GM19351 (cell line): ENCODE data around the gene FBXO41.
A peak's percentile ranks its signal among the peaks of the same experiment; 100 is the strongest.

ENCODE experiments used
- ATAC-seq: cut with Tn5 transposase; IDR thresholded peaks from one replicate; pipeline ENCODE4 v1.9.1; 2021; ENCODE audit warnings: mild to moderate bottlenecking, moderate library complexity; ENCODE audit not compliant: unreplicated experiment

The FBXO41 gene

DNA sequence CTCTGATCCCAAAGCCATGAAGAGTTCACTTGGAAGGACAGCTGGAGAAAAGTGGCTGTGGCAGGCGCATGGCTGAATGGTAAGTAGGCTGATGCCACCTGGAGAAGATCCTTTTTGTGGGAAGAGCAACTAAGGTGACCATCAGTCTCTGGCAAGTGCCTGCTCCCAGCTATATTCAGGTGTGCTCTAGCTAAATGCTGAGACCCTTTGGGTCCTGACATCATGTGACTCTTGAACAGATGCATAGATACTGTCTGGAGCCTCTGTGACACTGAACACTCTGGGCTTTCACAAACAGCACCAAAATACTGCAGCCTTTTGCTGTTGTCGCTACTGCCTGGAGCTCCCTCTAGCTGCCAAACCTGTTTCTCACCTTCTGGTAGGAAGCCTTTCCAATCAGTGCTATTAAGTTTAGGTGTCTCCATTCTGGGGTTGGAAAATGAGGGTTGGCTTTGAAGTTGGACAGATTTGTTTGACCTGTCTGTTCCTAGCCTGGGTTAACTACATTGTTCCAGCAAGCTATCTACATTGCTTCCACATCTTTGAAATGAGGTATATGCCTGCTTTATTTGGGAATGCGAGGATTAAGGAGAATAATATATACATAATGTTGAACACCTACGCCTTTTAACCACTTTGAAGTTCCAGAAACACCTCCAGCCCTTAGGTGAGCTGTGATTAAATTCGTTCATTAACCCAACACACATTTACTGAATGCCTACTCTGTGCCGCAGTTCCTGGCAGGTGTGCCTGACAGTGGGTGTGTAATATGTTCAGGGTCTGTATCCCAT, 6.0 kb upstream of the FBXO41 start:
- ATAC-seq = peak; percentile 28

GRCh38 chr2:73289304-73289703, 5.0 kb upstream of the FBXO41 start:
- no peak for ATAC-seq

DNA sequence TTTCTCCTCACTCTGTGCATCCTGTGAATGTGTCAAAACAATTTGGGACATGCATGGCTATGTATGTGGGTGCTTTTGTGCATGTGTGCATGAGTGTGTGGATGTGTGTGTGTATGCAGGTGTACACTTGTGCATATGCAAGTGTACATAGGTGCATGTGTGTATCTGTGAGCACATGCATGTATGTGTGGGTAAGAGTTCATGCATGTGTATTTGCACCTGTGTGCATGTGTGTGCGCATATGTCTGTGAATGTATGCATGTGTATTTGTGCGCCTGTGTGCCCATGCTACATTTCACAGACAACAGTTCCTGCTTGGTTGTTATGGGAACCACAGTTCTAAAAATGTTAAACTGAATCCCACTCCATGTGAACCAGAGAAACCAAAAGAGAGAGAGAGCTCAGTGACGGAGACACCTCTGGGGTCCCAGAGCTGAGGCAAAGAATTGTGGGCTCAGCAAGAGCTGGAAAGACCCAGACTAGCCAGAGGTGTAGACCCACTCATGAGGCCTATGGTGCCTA, 1.9 kb upstream of the FBXO41 start:
- ATAC-seq = no peak

GRCh38 chr2:73285159-73285739, 971 bp upstream of the FBXO41 start:
- peak; percentile 64 for ATAC-seq

DNA sequence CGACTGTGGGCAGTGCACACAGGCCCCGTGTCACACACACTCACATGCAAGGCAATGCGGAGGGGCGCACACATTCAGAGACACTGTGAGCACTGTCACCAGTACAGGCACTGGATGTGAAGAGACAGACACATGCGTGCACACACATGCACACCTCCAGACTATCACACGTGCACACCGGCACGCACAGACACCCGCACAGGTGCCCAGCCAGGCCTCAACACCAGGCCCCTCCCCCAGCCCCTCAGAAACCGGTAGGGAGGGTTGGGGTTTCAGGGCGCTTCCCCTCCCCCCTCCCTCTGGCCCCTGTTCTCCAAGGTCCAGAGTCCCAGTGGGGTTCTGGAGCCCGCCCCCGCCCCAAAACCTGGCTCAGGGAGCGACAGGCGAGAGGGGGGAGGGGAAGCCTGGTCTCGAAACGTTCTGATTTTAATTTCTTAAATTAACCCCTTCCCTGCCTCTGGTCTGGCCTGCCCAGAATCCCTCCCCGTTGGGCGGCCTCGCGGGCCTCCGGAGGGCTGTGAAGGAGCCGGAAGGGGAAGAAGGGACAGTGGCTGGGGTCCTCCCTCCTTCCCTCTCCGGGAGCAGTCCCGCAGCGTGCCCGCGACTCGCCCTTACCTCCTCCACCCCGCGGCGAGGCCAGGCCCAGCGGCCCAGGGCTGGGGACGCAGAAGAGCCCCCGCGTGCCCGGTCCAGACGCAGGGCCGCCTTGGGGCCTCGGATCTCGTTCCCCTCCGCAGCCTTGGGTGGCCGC, 558 bp downstream of the FBXO41 start:
- ATAC-seq = peak; percentile 21

- ATAC-seq = no peak
Measured at GRCh38 chr2:73282924-73283544, 1.2 kb downstream of the FBXO41 start.

DNA sequence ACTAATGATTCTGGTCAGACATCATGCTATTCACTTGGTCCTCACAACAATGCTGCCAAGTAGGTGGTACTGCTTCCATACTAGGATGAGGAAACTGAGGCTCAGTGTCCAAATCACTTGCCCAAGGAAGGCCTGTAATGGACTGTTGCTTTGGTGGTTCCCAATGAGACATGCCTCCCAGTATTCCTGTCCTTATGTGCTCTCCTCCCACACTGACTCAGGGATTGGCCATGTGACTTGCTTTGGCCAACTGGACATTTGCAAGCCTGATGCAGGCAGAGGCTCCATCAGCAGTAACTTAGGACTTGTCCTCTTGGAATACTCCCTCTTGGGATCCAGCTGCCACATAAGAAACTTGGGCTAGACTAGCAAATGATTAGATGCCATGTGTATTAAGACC, 3.0 kb downstream of the FBXO41 start:
- ATAC-seq = no peak

- ATAC-seq = no peak
Measured at GRCh38 chr2:73279852-73280251, 4.4 kb downstream of the FBXO41 start.

- no peak for ATAC-seq
Measured at GRCh38 chr2:73272270-73272669, 12.0 kb downstream of the FBXO41 start.

DNA sequence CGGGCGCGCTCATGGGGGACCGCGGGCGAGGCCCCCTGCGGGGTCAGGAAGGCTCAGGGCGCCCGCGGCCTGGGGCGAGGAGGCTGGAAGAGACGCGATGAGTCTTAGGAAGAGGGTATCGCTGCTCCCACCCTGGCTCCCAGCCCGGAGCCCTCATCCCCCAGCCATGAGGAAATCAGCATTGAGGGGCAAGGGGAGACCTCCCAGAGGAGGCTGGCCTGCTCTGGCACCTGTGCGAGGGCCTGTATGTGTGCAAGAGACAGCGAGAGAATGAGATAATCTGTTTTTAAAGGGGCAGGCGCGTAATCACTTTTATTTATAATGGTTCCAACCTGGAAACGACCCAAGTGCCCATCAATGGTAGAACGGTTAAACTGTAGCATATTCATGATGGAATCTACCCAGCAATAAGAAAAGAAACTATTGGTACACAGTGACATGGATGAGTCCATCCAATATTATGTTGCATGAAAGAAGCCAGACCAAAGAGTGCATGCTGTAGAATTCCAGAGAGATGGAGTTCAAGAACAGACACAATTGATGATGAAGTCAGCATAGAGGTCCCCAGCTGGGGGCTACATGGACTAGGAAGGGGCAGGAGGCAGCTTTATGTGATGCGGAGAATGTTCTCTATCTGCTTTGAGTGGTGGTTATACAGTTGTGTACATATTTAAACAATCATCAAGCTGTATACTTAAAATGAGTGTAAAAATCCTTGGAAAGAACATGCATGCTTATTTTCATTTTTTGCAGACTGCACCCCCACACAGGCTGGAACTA, 14.4 kb downstream of the FBXO41 start:
- ATAC-seq = peak; percentile 29

DNA sequence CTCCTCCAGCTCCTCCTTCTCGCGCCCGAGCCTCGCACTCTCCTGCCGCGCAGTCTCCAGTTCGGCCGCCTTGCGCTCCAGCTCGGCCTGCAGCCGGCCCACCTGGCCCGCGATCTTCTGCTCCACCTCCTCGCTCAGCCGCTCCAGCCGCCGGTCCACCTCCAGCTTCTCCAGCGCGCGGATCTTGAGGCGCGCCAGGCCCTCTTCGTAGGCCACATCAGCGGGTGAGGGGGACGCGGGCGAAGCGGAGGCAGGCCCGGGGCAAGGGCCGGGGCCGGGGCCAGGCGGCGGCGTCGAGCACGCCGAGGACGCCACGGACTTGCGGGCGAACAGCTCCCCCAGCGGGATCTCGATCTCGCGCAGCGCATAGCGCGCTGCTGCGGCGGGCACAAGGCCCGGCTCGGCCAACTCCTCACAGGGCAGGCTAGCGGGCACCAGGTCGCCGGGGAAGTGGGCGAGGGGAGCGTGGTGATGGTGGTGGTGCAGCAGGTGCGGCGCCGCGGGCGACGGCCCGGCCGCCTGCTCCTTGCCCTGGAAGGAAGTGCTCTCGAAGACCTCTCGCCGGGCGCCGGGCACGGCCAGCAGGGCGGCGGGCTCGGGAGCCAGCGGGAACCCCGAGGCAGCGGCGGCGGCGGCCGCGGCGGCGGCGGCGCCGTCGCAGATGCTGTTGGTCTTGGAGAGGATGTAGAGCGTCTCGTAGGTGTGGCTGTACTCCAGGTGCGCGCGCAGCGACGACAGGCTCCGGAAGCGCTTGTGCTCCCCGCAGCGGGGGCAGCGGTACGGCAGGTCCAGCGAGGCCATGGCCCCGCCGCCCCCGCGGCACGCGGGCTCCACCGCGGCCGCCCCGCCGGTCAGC, 15.2 kb downstream of the FBXO41 start:
- ATAC-seq = peak; percentile 88

DNA sequence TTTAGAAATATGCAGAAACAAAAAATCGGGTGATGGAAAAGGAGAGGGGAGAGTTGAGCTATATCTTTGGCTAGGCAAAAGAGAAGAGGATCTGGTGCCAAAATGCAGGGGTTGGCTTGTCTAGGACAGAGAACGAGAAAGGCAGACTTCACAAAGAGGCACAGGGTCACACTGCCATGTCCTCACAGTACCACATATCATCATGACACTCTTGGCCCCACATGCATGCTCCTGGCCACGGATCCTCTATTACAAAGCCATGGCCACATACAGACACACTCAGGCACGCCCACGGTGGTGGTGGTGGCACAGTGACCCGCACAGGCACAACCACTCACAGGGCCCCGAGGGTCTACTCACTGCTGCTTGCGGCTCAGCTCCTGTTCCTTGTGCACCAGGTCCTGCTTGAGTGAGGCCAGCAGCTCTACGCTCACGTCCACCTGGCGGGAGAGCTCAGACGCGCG, 15.9 kb downstream of the FBXO41 start:
- ATAC-seq = no peak

DNA sequence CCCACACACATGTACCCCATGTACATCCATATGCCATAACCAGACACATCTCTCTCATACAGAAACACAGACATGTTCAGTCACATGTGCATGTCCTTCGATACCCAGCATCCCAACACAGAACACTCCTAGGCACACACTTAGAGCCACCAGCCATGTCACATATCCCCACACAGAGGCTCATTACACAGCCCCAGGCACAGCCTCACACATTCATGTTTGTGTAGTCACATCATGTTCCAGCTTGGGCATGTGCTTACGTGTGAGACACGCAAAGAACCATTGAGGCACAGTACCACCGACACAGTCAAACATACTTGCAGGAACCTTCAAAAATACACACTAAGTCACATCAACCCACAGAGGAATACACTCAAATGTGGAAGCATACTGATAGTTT, 17.3 kb downstream of the FBXO41 start:
- ATAC-seq = no peak

GRCh38 chr2:73266061-73266901, 18.0 kb downstream of the FBXO41 start:
- no peak for ATAC-seq

DNA sequence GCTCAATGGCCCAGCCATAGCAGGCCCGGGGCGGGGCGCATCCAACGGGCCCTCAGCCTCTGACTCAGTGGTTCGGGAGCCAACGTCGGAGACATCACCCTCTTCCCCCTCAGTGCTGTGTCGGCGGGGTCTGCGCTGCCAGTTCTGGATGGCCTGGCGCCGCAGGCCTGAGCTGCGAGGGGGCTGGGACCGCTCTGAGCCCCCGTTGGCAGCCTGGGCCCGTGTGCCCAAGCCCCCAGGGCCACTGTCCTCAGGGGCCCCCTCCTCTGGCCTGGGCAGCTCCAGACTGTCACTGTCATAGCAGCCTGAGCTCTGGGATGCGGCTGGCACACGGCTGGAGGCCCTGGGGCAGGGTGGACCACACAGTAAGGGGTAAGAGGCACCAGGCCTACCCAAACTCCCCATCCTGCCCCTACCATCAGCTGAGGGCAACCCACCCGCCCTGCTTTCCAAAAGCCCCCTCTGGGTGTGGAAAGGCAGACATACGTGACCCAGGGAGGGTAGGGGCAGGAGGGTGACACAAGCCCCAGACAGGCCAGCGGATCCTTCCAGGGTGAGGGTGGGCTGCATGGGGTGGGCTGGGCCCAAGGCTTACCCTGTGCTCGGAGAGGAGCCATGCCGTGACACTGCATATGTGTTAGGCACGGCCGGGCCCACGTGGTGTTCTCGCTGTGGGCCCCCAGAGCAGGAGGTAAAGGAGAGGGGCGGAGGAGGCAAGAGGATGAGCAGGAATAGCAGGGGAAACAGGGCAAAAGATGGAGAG, 18.8 kb downstream of the FBXO41 start:
- ATAC-seq = no peak

DNA sequence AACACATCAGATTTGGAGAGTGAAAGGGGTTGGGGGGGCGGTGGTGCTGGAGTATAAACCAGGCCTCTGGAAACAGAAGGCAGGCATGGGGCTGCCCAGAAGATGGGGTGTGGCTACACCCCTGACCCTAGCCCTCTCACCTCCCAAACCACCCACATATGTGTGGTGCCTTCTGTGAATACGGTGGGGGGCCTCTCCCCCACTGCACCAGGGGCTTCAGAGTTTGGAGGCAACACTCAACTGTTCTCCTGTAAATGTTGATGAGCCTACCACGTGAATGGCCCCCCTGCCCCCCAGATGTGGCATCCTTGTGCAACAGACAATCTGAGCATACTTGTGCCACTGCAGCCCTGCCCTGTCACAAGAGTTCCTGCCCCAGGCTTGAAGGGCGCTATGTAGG, 19.5 kb downstream of the FBXO41 start:
- no peak for ATAC-seq

- no peak for ATAC-seq
Measured at GRCh38 chr2:73264332-73264606, 20.0 kb downstream of the FBXO41 start.
